MG63 (cell line): ENCODE data around the gene GET4. TPM values are rescaled to one million over a fixed set of nuclear protein-coding genes. Genes with fewer than 3 reads are reported as not detected.
"Not testable (repeated sequence)": the region's sequence is repeated elsewhere in the genome, so short reads cannot be mapped to it uniquely, and the experiment has no call there.

ENCODE experiments used
- DNase-seq: peaks from one replicate; pipeline ENCODE4 v3.0.0-alpha.2; 2020
- H3K27me3 ChIP-seq: fragments of 250-450 bp; sonication (Bioruptor Pico); 2 replicates; pipeline ENCODE4 v1.5.1; 2020; ENCODE audit warnings: mild to moderate bottlenecking, moderate library complexity
- H3K36me3 ChIP-seq: fragments of 250-450 bp; sonication (Bioruptor Pico); 2 replicates; pipeline ENCODE4 v1.5.1; 2020; ENCODE audit warnings: mild to moderate bottlenecking, moderate library complexity
- H3K4me3 ChIP-seq: fragments of 250-450 bp; sonication (Bioruptor Pico); 2 replicates; pipeline ENCODE4 v1.5.1; 2020; ENCODE audit warnings: mild to moderate bottlenecking, moderate library complexity
- H3K9me3 ChIP-seq: fragments of 250-450 bp; sonication (Bioruptor Pico); 2 replicates; pipeline ENCODE4 v1.5.1; 2020; ENCODE audit warnings: mild to moderate bottlenecking, moderate library complexity
- total RNA-seq: library from RNA; depleted of rRNA; stranded (reverse); fragments of >200 nt; shearing (Covaris generic); gene quantifications from 2 replicates; pipeline ENCODE4 v1.2.3, GENCODE V29; 2014; ENCODE audit warnings: low replicate concordance

GET4 gene
- total RNA-seq, 1 experiment from 2014 or later, result 58.9 TPM

DNA sequence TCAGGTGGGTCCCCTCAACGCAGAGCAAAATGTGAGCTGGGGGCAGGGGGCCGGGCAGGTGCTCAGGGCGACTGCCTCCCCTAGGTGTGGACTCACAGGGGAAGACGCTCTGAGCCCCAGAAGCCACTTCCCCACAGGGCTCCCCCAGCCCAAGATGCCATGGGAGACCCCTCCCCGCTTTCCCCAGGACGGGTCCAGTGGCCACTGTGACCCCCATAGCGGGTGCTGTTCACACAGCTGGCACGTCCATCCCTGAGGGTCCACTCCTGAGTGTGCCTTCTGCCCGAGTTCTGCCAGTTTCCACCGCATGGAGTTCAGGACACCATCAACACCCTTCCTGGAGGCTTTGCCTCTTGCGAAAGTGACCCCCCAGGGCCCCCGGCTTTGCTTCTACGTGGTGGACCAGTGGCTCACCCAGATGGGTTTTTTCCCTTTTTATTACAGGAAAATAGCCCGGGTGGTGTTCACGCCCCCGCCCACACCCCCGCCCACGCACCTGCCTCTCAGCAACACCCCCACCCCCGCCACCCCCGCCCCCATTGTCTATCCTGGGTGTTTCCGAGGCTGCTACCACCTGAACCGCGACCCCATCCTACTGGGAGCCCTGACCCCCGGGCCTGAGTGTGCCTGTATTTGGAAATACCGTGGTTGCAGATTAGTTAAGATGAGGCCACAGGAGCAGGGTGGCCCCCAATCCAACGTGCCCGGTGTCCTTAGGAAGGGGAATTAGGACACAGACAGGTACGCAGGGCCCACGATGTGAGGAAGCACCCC is 46.2 kb downstream of the GET4 start:
- Histone ChIP-seq H3K9me3 (no peaks in the 10 kb centered on the region), H3K4me3 (no peak overlapping the region), H3K27me3 (no peaks in the 10 kb centered on the region), H3K36me3 (no peaks in the 10 kb centered on the region)
- no peak for DNase-seq

- Histone ChIP-seq H3K9me3 (no peaks in the 10 kb centered on the region), H3K4me3 (no peak overlapping the region)
- DNase-seq, result no peak
Measured at GRCh38 chr7:923108-924041, 47.0 kb downstream of the GET4 start.

DNA sequence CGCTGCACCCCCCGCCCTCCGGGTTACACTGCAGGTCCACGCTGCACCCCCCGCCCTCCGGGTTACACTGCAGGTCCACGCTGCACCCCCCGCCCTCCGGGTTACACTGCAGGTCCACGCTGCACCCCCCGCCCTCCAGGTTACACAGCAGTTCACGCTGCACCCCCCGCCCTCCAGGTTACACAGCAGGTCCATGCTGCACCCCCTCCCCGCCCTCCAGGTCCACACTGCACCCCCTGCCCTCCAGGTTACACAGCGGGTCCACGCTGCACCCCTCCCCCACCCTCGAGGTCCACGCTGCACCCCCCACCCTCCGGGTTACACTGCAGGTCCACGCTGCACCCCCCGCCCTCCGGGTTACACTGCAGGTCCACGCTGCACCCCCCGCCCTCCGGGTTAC is 47.7 kb downstream of the GET4 start:
- not testable (repeated sequence) for DNase-seq, H3K27me3 ChIP-seq, H3K4me3 ChIP-seq, H3K9me3 ChIP-seq, H3K36me3 ChIP-seq

More at GRCh38 chr7:923108-924041, 47.0 kb downstream of the GET4 start:
- Histone ChIP-seq H3K36me3 (no peaks in the 10 kb centered on the region), H3K27me3 (no peaks in the 10 kb centered on the region)

DNA sequence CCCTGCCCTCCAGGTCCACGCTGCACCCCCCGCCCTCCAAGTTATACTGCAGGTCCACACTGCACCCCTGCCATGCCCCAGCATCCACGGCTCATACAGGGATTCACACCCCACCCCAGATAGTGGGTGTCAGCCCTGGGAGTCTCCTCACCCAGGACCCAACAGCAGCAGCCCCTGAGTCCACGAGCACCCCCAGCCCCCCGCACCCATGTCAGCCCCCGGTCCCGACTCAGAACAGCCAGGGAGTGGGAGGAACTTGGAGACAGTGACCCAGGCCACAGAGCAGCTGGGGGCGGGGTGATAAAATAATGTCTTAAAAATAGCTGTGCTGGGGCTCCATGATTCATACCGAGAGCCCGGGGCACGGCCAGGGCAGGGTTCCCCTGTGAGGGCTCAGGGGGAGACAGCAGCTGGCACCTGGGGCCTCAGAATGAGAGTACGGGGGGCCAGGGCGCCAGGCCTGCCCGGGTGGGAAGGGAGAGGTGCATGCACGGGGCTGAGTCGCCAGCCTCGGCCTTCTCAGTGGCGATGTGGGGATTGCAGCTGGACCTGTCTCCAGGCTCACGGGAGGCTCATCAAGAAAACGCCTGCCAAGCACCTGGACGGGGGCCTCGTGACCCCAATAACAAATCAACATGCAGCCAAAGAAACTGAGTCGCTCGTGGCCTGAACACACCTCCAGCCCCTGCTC is 48.3 kb downstream of the GET4 start:
- DNase-seq, result peak; percentile 47
- H3K36me3 ChIP-seq, result no peaks in the 10 kb centered on the region
- H3K4me3 ChIP-seq, result no peak overlapping the region
- H3K27me3 ChIP-seq, result no peaks in the 10 kb centered on the region
- no peaks in the 10 kb centered on the region for H3K9me3 ChIP-seq

- DNase-seq, result no peak
- no peaks in the 10 kb centered on the region for H3K36me3 ChIP-seq
- H3K4me3 ChIP-seq, result no peak overlapping the region
- no peaks in the 10 kb centered on the region for H3K9me3 ChIP-seq
- H3K27me3 ChIP-seq, result no peaks in the 10 kb centered on the region
Measured at GRCh38 chr7:925601-926000, 49.2 kb downstream of the GET4 start.

DNA sequence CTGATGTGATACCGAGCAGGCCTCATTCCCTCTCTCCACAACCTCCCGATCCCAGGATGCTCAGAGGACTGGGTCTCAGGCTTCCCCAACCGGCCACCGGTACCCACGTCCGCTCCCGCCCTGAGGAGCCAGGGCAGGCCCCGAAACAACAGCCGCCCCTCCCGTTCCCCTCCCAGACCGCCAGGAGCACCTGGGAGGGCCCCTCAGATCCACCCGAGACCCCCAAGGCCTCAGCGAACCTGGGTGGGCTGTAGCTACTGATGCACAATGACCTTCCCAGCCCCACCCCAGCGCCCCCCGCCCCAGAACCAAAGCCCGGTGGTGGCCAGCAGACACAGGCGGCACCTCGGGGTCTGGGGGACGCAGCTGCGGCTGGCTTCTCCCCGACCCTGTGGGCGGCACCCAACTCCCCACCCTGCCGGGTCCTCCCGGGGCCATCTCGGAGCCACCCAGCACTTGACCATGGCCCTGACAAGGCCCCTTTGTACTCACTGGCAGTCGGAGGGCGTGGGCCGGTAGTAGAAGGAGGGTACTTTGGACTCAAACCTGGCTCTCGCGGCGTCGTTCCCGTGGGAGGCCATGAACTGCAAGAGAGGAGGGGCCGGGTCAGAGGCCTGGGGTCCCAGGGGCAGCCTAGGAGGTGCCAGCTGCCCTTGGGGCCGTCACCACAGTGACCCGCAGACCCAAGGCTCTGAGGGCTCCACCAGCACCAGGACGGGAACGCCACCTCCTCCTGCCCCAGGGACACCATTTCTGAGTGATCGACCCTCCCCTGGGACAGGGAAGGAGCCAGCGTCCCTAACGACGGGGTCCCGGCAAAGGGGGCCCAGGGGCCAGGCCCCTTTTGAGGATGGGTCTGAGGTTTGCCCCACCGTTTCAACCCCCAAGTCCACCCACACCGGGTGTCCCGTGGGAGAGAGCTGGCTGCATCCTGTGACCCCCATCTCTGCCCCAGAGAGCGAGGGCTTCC is 50.0 kb downstream of the GET4 start:
- Histone ChIP-seq H3K27me3 (no peaks in the 10 kb centered on the region), H3K36me3 (no peaks in the 10 kb centered on the region), H3K4me3 (no peak overlapping the region), H3K9me3 (no peaks in the 10 kb centered on the region)
- no peak for DNase-seq

DNA sequence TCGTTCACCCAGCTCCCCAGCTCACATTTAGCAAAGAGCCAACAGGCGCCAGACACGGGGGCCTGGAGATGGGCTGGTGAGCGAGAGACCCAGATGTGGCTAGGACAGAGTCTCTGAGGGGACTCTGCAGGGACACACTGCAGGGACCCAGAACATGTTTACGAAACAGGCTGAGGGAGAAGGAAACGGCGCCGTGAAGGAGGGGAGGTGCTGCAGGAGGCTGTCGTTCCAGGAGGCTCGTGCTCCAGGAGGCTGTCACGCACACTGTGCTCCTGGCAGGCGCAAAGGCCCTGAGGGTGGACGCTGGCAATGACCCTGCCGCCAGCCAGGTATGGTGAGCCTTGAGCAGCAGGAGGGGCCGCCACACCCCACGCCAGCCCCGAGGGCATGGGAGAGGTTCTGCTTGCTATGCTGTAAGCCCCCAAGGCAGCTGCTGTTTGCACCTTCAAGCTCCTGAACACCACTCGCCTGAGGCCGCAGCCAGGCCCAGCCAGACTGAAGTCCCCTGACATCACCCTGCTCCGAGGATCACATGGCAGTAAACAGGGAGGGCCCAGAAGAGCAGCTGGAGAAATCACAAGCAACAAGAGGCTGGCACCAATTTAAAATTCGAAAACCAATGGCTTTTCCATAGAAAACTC is 50.8 kb downstream of the GET4 start:
- H3K4me3 ChIP-seq, result no peak overlapping the region

GRCh38 chr7:929311-929711 is 53.0 kb downstream of the GET4 start:
- no peaks in the 10 kb centered on the region for H3K36me3 ChIP-seq

More for the DNA sequence above, 50.8 kb downstream of the GET4 start:
- H3K27me3 ChIP-seq, result no peaks in the 10 kb centered on the region
- no peak for DNase-seq
- no peaks in the 10 kb centered on the region for H3K36me3 ChIP-seq
- no peaks in the 10 kb centered on the region for H3K9me3 ChIP-seq

GRCh38 chr7:930975-931758 is 54.8 kb downstream of the GET4 start:
- no peak for DNase-seq
- H3K9me3 ChIP-seq, result no peaks in the 10 kb centered on the region
- no peak overlapping the region for H3K4me3 ChIP-seq
- no peaks in the 10 kb centered on the region for H3K36me3 ChIP-seq
- H3K27me3 ChIP-seq, result no peaks in the 10 kb centered on the region

More at GRCh38 chr7:929311-929711, 53.0 kb downstream of the GET4 start:
- H3K4me3 ChIP-seq, result no peak overlapping the region
- no peaks in the 10 kb centered on the region for H3K27me3 ChIP-seq
- no peak for DNase-seq
- H3K9me3 ChIP-seq, result no peaks in the 10 kb centered on the region

GRCh38 chr7:931871-932650 is 55.7 kb downstream of the GET4 start:
- no peaks in the 10 kb centered on the region for H3K9me3 ChIP-seq
- DNase-seq, result no peak
- no peak overlapping the region for H3K4me3 ChIP-seq
- H3K36me3 ChIP-seq, result no peaks in the 10 kb centered on the region
- H3K27me3 ChIP-seq, result no peaks in the 10 kb centered on the region

GRCh38 chr7:932651-932975 is 56.3 kb downstream of the GET4 start:
- H3K36me3 ChIP-seq, result no peaks in the 10 kb centered on the region
- H3K9me3 ChIP-seq, result no peaks in the 10 kb centered on the region
- no peak overlapping the region for H3K4me3 ChIP-seq
- no peak for DNase-seq
- H3K27me3 ChIP-seq, result no peaks in the 10 kb centered on the region

DNA sequence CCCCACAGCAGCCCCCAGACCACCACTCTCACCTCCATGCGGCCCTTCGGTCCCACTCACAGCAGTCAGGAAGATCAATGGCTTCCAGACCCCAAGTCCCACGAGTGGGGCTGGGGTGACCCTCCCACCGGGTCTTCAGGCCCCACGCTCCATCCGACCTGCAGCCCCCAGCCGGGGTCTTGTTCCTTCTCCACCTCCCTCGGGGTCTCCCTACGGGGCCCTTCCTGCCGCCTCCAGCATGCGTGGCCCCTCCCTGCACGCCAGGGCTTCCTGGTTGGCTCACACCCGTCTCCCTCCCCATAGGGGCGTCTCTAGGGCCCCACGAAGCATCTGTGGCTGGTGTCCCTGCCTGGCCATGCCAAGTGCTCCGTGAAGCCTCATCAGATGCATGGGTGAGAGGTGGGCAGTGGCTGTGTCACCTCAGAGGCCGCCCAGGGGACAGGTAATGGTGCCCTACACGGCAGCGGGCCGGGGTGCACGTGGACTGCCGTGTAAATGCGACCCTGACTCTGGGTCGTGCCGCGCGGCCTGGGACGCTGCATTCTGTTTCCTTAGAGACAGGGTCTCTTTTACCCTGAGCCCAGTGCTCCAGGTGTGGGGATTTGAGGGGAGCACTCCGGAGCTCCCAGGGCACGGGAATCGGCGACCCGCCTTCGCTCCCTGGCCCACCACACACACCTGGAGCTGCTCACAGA is 58.3 kb downstream of the GET4 start:
- H3K9me3 ChIP-seq, result no peaks in the 10 kb centered on the region
- no peaks in the 10 kb centered on the region for H3K36me3 ChIP-seq
- DNase-seq, result no peak
- H3K27me3 ChIP-seq, result no peaks in the 10 kb centered on the region
- no peak overlapping the region for H3K4me3 ChIP-seq

- no peak for DNase-seq
- Histone ChIP-seq H3K4me3 (no peak overlapping the region), H3K36me3 (no peaks in the 10 kb centered on the region), H3K27me3 (no peaks in the 10 kb centered on the region), H3K9me3 (no peaks in the 10 kb centered on the region; the same call in 1 of the 2 replicates)
Measured at GRCh38 chr7:935164-935873, 59.0 kb downstream of the GET4 start.
